Cardiac muscle cell (in vitro differentiated cells and primary cell): ENCODE data around the gene SFXN2. TPM values are rescaled to one million over a fixed set of nuclear protein-coding genes. Genes with fewer than 3 reads are reported as not detected.

ENCODE experiments used
- DNase-seq, 2 donors: peaks; one replicate each; pipeline versions ENCODE4 v3.0.0 to v3.0.0-alpha.2; 2010 to 2017; ENCODE audit warnings: low read depth in 1 of 2, low spot score in 1 of 2
- H3K27ac ChIP-seq: fragments of 200-600 bp; sonication (generic); 2 replicates; pipeline ENCODE4 v1.5.1; 2016
- H3K27me3 ChIP-seq: fragments of 200-600 bp; sonication (generic); 2 replicates; pipeline ENCODE4 v1.6.0; 2016; ENCODE audit warnings: control low read depth
- H3K36me3 ChIP-seq: fragments of 200-600 bp; sonication (generic); 2 replicates; pipeline ENCODE4 v1.5.1; 2016; ENCODE audit warnings: control low read depth
- H3K4me1 ChIP-seq: fragments of 200-600 bp; sonication (generic); 2 replicates; pipeline ENCODE4 v1.8.1; 2017; ENCODE audit warnings: low read depth, mild to moderate bottlenecking, mixed run types
- H3K4me3 ChIP-seq: fragments of 200-600 bp; sonication (generic); 2 replicates; pipeline ENCODE4 v1.5.1; 2016; ENCODE audit warnings: mild to moderate bottlenecking
- H3K9me3 ChIP-seq: fragments of 200-600 bp; sonication (generic); 2 replicates; pipeline ENCODE4 v1.5.1; 2017; ENCODE audit warnings: low read depth, mild to moderate bottlenecking, control low read depth
- CTCF ChIP-seq: IDR thresholded peaks from 2 replicates; pipeline ENCODE4 v1.5.1; 2012; ENCODE audit warnings: low read depth, mild to moderate bottlenecking, low read length
- polyA plus RNA-seq: library from polyadenylated mRNA; unstranded; fragments of >200 nt; fragmentation: Nextera tagmentation; extraction: Ambion mirVana; gene quantifications from 2 replicates; pipeline ENCODE4 v1.2.1, GENCODE V29; 2016
- total RNA-seq: library from RNA; depleted of rRNA; stranded (reverse); fragments of >200 nt; gene quantifications from 2 replicates; pipeline ENCODE4 v1.2.3, GENCODE V29; 2016

The SFXN2 gene
- total and polyA plus RNA-seq, 2 experiments from 2014 or later = 14.2 to 18.6 TPM

DNA sequence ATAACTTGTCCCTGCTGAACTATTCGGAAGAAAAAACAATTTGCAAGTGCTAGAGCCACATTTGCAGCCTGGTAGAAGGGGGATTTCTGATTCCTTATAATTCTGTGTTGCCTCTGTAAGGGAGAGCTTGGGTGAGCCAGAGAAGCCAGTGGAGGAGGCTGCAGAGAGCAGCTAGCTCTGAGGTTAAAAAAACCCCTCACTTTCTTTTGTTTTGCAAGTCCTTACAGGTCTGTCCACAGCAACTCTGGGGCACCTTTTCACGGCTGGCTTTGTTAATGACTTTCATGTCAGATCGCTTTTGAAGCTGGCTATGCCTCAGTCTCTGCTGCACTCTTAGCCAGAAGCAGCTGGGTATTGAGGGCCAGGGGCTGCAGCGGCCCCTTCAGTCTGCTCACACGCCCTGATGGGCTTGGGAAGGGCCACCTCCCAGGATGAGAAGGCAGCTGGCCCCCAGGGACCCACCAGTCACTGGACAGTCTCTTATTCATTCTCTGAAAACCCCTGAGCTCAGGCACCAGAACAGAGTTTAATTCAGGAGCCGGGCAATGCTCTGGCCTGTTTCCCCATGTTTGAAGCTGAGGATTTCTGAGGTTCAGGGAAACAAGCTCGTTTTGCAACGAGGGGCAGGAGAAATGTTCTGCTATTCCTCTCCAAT, 39.3 kb upstream of the SFXN2 start:
- peak in 1 of 2 donors; percentile 55 for DNase-seq
- no peak overlapping the region for H3K4me3 ChIP-seq

GRCh38 chr10:102675666-102676533, 38.5 kb upstream of the SFXN2 start:
- peaks cover 80% of the 10 kb centered on the region for H3K4me1 ChIP-seq
- peak overlapping the region; percentile 89 for H3K27ac ChIP-seq
- peak in 1 of 2 donors; percentile 95 for DNase-seq
- H3K4me3 ChIP-seq = no peak overlapping the region
- H3K27me3 ChIP-seq = no peaks in the 10 kb centered on the region
- TF ChIP-seq CTCF = no peak
- H3K9me3 ChIP-seq = no peaks in the 10 kb centered on the region
- no peaks in the 10 kb centered on the region for H3K36me3 ChIP-seq

More for the DNA sequence above, 39.3 kb upstream of the SFXN2 start:
- peak overlapping the region; percentile 89 for H3K27ac ChIP-seq
- H3K9me3 ChIP-seq = no peaks in the 10 kb centered on the region
- TF ChIP-seq CTCF = no peak
- peaks cover 88% of the 10 kb centered on the region for H3K4me1 ChIP-seq
- no peaks in the 10 kb centered on the region for H3K36me3 ChIP-seq
- no peaks in the 10 kb centered on the region for H3K27me3 ChIP-seq

GRCh38 chr10:102676534-102677315, 37.7 kb upstream of the SFXN2 start:
- peak overlapping the region; percentile 89 for H3K27ac ChIP-seq
- DNase-seq = no peak
- H3K27me3 ChIP-seq = no peaks in the 10 kb centered on the region
- TF ChIP-seq CTCF = no peak
- no peaks in the 10 kb centered on the region for H3K36me3 ChIP-seq
- no peak overlapping the region for H3K4me3 ChIP-seq
- H3K9me3 ChIP-seq = no peaks in the 10 kb centered on the region
- H3K4me1 ChIP-seq = peaks cover 74% of the 10 kb centered on the region

DNA sequence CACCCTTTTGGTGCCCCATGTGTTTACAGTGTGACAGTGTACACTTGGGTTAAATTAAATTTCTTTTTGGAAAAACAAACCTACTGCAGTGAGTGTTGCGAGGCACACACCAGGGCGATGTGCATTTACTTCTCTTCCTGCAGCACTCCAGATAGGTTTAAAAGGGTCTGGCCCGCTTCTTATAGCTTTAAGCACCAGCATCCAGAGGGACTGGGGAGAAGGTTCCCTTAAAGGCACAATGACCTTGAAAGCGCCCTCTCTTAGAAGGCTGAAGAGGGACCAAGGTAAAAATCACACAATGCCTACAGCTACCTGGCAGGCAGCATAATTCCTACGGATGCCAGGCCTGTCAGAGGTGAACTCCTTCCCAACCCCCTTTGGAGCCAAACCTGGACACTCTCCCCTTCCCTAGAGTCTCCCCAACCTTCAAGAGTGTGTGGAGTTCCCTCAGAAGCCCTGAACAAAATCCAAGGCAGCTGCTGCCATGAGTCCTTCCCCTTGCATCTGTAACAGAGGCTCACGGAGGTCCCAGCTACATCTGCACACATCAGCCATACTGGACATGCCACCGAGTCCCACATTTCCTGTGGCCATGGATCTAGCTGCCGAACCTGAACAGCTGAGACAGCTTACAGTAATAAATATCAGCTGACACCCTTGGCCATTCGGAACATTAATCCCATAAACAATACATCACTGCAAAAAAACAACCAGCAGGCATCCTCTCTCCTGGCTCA, 36.9 kb upstream of the SFXN2 start:
- Histone ChIP-seq H3K27ac (peak overlapping the region; percentile 89), H3K4me3 (no peak overlapping the region), H3K36me3 (no peaks in the 10 kb centered on the region), H3K9me3 (no peaks in the 10 kb centered on the region), H3K4me1 (peaks cover 69% of the 10 kb centered on the region), H3K27me3 (no peaks in the 10 kb centered on the region)
- DNase-seq = no peak
- TF ChIP-seq CTCF = no peak

GRCh38 chr10:102678068-102678400, 36.4 kb upstream of the SFXN2 start:
- Histone ChIP-seq H3K9me3 (no peaks in the 10 kb centered on the region), H3K36me3 (no peaks in the 10 kb centered on the region), H3K27me3 (no peaks in the 10 kb centered on the region), H3K4me3 (no peak overlapping the region), H3K27ac (peak overlapping the region; percentile 89), H3K4me1 (peaks cover 66% of the 10 kb centered on the region)
- TF ChIP-seq CTCF = no peak
- DNase-seq = no peak
